ENCODE results near the gene RHOT1.

DNA sequence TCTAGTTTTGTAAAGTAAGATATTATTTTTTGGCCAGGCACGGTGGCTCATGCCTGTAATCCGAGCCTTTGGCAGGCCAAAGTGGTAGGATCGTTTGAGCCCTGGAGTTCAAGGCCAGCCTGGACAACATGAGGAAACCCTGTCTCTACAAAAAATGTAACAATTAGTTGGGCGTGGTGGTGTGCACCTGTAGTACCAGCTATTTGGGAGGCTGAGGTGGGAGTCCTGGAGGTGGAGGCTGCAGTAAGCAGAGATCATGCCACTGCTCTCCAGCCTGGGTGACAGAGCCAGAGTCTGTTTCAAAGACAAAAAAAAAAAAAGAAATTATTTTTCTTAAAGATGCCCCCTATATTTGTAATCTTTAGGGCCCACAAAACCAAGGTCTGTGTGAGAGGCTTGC is 16.0 kb upstream of the RHOT1 start:
- TF ChIP-seq, protein P1, sequence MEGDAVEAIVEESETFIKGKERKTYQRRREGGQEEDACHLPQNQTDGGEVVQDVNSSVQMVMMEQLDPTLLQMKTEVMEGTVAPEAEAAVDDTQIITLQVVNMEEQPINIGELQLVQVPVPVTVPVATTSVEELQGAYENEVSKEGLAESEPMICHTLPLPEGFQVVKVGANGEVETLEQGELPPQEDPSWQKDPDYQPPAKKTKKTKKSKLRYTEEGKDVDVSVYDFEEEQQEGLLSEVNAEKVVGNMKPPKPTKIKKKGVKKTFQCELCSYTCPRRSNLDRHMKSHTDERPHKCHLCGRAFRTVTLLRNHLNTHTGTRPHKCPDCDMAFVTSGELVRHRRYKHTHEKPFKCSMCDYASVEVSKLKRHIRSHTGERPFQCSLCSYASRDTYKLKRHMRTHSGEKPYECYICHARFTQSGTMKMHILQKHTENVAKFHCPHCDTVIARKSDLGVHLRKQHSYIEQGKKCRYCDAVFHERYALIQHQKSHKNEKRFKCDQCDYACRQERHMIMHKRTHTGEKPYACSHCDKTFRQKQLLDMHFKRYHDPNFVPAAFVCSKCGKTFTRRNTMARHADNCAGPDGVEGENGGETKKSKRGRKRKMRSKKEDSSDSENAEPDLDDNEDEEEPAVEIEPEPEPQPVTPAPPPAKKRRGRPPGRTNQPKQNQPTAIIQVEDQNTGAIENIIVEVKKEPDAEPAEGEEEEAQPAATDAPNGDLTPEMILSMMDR (conservative IDR thresholded peaks at IDR 0.05; ENCODE audit: low read depth, low read length), result no peak
- no peak for TF ChIP-seq EZH2phosphoT487 (IDR thresholded peaks at IDR 0.05; ENCODE audit: borderline replicate concordance, low read length)
